GM23338 (cell line): ENCODE data around the gene GRIK1. TPM values are rescaled to one million over a fixed set of nuclear protein-coding genes. Genes with fewer than 3 reads are reported as not detected.

Experiments
- ATAC-seq: fragments of 200-7000 bp; cut with Tn5 transposase; 3 replicates; pipeline ENCODE4 v1.9.1; 2020
- DNase-seq: peaks from one replicate; pipeline ENCODE4 v3.0.0-alpha.2; 2015; ENCODE audit warnings: low spot score
- H2AFZ ChIP-seq: fragments of 200-600 bp; sonication (generic); 2 replicates; pipeline ENCODE4 v1.8.0; 2016; ENCODE audit warnings: antibody characterized with exemption, mild to moderate bottlenecking, moderate library complexity
- H3F3A ChIP-seq: fragments of 200-600 bp; sonication (generic); replicated peaks from 2 replicates; pipeline ENCODE4 v1.8.0; 2017; ENCODE audit warnings: antibody characterized with exemption, mixed run types, low read depth
- H3K27ac ChIP-seq: fragments of 200-600 bp; sonication (generic); 2 replicates; pipeline ENCODE4 v1.6.1; 2016; ENCODE audit warnings: low read depth
- H3K27me3 ChIP-seq: fragments of 200-600 bp; sonication (generic); 2 replicates; pipeline ENCODE4 v1.8.0; 2016; ENCODE audit warnings: mild to moderate bottlenecking, mixed run types, moderate library complexity; ENCODE audit not compliant: insufficient read depth
- H3K36me3 ChIP-seq: fragments of 200-600 bp; sonication (generic); 2 replicates; pipeline ENCODE4 v1.8.0; 2016; ENCODE audit warnings: mild to moderate bottlenecking; ENCODE audit not compliant: insufficient read depth
- H3K4me1 ChIP-seq: fragments of 200-600 bp; sonication (generic); 2 replicates; pipeline ENCODE4 v1.8.0; 2016; ENCODE audit warnings: mild to moderate bottlenecking, moderate library complexity; ENCODE audit not compliant: insufficient read depth
- H3K4me2 ChIP-seq: fragments of 200-600 bp; sonication (generic); 2 replicates; pipeline ENCODE4 v1.7.1; 2017; ENCODE audit warnings: mixed run types
- H3K4me3 ChIP-seq: fragments of 200-600 bp; sonication (generic); 2 replicates; pipeline ENCODE4 v1.6.1; 2016; ENCODE audit warnings: mixed run types
- H3K79me2 ChIP-seq: fragments of 200-600 bp; sonication (generic); replicated peaks from 2 replicates; pipeline ENCODE4 v1.8.0; 2017; ENCODE audit warnings: mild to moderate bottlenecking; ENCODE audit not compliant: insufficient read depth
- H3K9me2 ChIP-seq: fragments of 200-600 bp; sonication (generic); 2 replicates; pipeline ENCODE4 v1.8.0; 2017; ENCODE audit not compliant: insufficient read depth
- H4K20me1 ChIP-seq: fragments of 200-600 bp; sonication (generic); replicated peaks from 2 replicates; pipeline ENCODE4 v1.8.0; 2017; ENCODE audit warnings: mild to moderate bottlenecking; ENCODE audit not compliant: insufficient read depth
- H3K27ac Mint-ChIP-seq: 2 replicates; pipeline ENCODE4 v1.8.0; 2020; ENCODE audit warnings: inconsistent platforms, mild to moderate bottlenecking, moderate library complexity, mixed read lengths
- H3K27me3 Mint-ChIP-seq: 3 replicates; pipeline ENCODE4 v1.8.0; 2022; ENCODE audit warnings: low read depth, mild to moderate bottlenecking, moderate library complexity, mixed read lengths, inconsistent platforms; ENCODE audit not compliant: insufficient read depth, poor library complexity
- H3K36me3 Mint-ChIP-seq: 3 replicates; pipeline ENCODE4 v1.8.0; 2021; ENCODE audit warnings: low read depth, mild to moderate bottlenecking, inconsistent platforms, moderate library complexity, mixed read lengths
- H3K4me1 Mint-ChIP-seq: 3 replicates; pipeline ENCODE4 v1.8.0; 2020; ENCODE audit warnings: mild to moderate bottlenecking, inconsistent platforms, mixed read lengths
- H3K4me3 Mint-ChIP-seq: 3 replicates; pipeline ENCODE4 v1.8.0; 2021; ENCODE audit warnings: moderate library complexity, mild to moderate bottlenecking, inconsistent platforms, mixed read lengths
- H3K9me3 Mint-ChIP-seq: 3 replicates; pipeline ENCODE4 v1.8.0; 2020; ENCODE audit warnings: moderate library complexity, mild to moderate bottlenecking, inconsistent platforms, mixed read lengths
- CREB1 ChIP-seq: fragments of 250-450 bp; sonication (Bioruptor Pico); IDR thresholded peaks from 2 replicates; pipeline ENCODE4 v1.5.0; 2020; ENCODE audit warnings: low read depth, mild to moderate bottlenecking, moderate library complexity
- EZH2phosphoT487 ChIP-seq: fragments of 200-600 bp; sonication (generic); IDR thresholded peaks from one replicate; pipeline ENCODE4 v1.8.1; 2018; ENCODE audit warnings: antibody characterized with exemption; ENCODE audit not compliant: unreplicated experiment
- JUNB ChIP-seq: IDR thresholded peaks from one replicate; pipeline ENCODE4 v1.6.1; 2016; ENCODE audit warnings: antibody characterized with exemption; ENCODE audit not compliant: unreplicated experiment
- STAT1 ChIP-seq: IDR thresholded peaks from one replicate; pipeline ENCODE4 v1.6.1; 2016; ENCODE audit warnings: antibody characterized with exemption; ENCODE audit not compliant: unreplicated experiment
- ZNF114 ChIP-seq: fragments of 250-450 bp; sonication (Bioruptor Pico); IDR thresholded peaks from 2 replicates; pipeline ENCODE4 v1.5.0; 2020; ENCODE audit warnings: mild to moderate bottlenecking, moderate library complexity
- ZNF331 ChIP-seq: fragments of 250-450 bp; sonication (Bioruptor Pico); IDR thresholded peaks from 2 replicates; pipeline ENCODE4 v1.5.0; 2020; ENCODE audit warnings: low read depth, mild to moderate bottlenecking, moderate library complexity
- polyA plus RNA-seq: library from polyadenylated mRNA; unstranded; fragments of >200 nt; fragmentation: Nextera tagmentation; extraction: Ambion mirVana; gene quantifications from 2 replicates; pipeline ENCODE4 v1.2.1, GENCODE V29; 2016
- total RNA-seq: library from RNA; depleted of rRNA; stranded (reverse); fragments of >200 nt; shearing (Covaris generic); gene quantifications from 2 replicates; pipeline ENCODE4 v1.2.3, GENCODE V29; 2014
- TF ChIP-seq, protein P1 (sequence below), 2 experiments: fragments of 200-600 bp in 1 of 2; sonication (generic) in 1 of 2; conservative IDR thresholded peaks; 2 replicates each; pipeline versions ENCODE4 v1.5.1 to v1.6.1; 2016 to 2017; ENCODE audit warnings: antibody characterized with exemption in 2 of 2, low read depth in 2 of 2, mild to moderate bottlenecking in 2 of 2, moderate library complexity in 1 of 2
- TF ChIP-seq, protein P2 (sequence below): fragments of 250-450 bp; sonication (Bioruptor Pico); IDR thresholded peaks from 2 replicates; pipeline ENCODE4 v1.5.0; 2020; ENCODE audit warnings: mild to moderate bottlenecking, moderate library complexity

Gene GRIK1
- total and polyA plus RNA-seq, 2 experiments from 2014 or later = 0.18 to 0.42 TPM

DNA sequence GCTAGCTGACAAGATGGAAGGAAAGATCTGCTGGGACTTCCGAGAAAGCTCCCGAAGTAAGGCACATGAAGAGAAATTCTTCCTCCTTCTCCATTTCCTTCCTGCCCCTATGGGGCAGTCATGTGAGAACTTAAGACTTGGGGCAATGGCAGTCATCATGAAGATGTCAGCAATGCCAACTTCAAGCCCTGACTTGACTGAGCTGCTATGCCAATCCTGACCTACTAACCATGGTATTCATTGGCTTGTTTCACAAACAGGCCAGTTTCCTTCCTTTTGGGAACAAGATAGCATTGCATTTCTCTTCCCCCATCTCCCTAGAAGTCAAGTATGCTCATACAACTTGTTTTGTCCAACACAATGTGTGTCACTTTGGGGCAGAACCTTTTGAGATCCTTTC is 25.5 kb downstream of the GRIK1 start:
- DNase-seq (no peak), ATAC-seq (no peak)
- H3K27ac Mint-ChIP-seq = no peak overlapping the region
- H3K9me3 Mint-ChIP-seq = peaks cover 18% of the 10 kb centered on the region
- no peak overlapping the region for H3K4me2 ChIP-seq
- no peaks in the 10 kb centered on the region for H3K79me2 ChIP-seq
- peaks cover 11% of the 10 kb centered on the region for H3K4me1 Mint-ChIP-seq
- no peaks in the 10 kb centered on the region for H3K9me2 ChIP-seq
- H3K36me3 Mint-ChIP-seq = peaks cover 14% of the 10 kb centered on the region
- no peaks in the 10 kb centered on the region for H3F3A ChIP-seq
- peaks cover 6% of the 10 kb centered on the region for H3K27me3 Mint-ChIP-seq
- no peaks in the 10 kb centered on the region for H3K36me3 ChIP-seq
- H2AFZ ChIP-seq = no peak overlapping the region
- TF ChIP-seq ZNF331 (CRISPR knock-in tag) (no peak), CREB1 (no peak), ZNF114 (CRISPR knock-in tag) (no peak), EZH2phosphoT487 (no peak)
- H3K27me3 ChIP-seq = no peaks in the 10 kb centered on the region
- H3K4me1 ChIP-seq = peaks cover 17% of the 10 kb centered on the region
- no peaks in the 10 kb centered on the region for H4K20me1 ChIP-seq
- no peak overlapping the region for H3K4me3 ChIP-seq
- no peak overlapping the region for H3K4me3 Mint-ChIP-seq
- H3K27ac ChIP-seq = no peak overlapping the region

DNA sequence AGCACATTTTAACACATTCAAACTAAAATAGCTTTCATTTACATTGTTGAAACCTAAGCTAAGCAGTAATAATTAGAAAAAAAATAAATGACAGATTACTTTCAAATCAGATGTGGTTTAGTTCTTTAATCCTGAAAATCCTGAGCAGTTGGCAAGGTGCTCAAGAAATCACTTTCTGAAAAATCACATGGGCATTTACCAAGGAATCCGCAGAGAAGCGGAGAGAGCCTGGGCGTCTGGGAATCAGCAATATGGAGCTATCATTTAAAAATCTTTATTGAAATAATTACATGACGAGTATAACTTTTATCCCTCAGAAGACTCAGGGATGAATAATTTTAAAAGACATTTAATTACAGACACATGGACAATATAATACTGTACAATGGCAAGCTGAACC is 30.2 kb downstream of the GRIK1 start:
- Mint-ChIP-seq H3K9me3 (peaks cover 18% of the 10 kb centered on the region), H3K27ac (no peak overlapping the region), H3K4me1 (no peaks in the 10 kb centered on the region; the same call in 2 of the 3 replicates), H3K4me3 (no peak overlapping the region), H3K36me3 (peaks cover 14% of the 10 kb centered on the region), H3K27me3 (peaks cover 7% of the 10 kb centered on the region)
- H3F3A ChIP-seq = no peaks in the 10 kb centered on the region
- H3K79me2 ChIP-seq = no peaks in the 10 kb centered on the region
- no peaks in the 10 kb centered on the region for H3K27me3 ChIP-seq
- ATAC-seq (no peak), DNase-seq (no peak)
- no peak overlapping the region for H3K4me2 ChIP-seq
- no peaks in the 10 kb centered on the region for H4K20me1 ChIP-seq
- no peak overlapping the region for H3K27ac ChIP-seq
- H3K4me1 ChIP-seq = no peaks in the 10 kb centered on the region
- no peaks in the 10 kb centered on the region for H3K36me3 ChIP-seq
- H3K4me3 ChIP-seq = no peak overlapping the region
- TF ChIP-seq JUNB = no peak
- no peak for TF ChIP-seq ZNF114 (CRISPR knock-in tag)
- TF ChIP-seq, protein P1, sequence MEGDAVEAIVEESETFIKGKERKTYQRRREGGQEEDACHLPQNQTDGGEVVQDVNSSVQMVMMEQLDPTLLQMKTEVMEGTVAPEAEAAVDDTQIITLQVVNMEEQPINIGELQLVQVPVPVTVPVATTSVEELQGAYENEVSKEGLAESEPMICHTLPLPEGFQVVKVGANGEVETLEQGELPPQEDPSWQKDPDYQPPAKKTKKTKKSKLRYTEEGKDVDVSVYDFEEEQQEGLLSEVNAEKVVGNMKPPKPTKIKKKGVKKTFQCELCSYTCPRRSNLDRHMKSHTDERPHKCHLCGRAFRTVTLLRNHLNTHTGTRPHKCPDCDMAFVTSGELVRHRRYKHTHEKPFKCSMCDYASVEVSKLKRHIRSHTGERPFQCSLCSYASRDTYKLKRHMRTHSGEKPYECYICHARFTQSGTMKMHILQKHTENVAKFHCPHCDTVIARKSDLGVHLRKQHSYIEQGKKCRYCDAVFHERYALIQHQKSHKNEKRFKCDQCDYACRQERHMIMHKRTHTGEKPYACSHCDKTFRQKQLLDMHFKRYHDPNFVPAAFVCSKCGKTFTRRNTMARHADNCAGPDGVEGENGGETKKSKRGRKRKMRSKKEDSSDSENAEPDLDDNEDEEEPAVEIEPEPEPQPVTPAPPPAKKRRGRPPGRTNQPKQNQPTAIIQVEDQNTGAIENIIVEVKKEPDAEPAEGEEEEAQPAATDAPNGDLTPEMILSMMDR (conservative IDR thresholded peaks at IDR 0.05; ENCODE audit: low read depth in 2 of 2) = no peak
- TF ChIP-seq STAT1 = no peak
- TF ChIP-seq EZH2phosphoT487 = no peak
- no peak overlapping the region for H2AFZ ChIP-seq
- H3K9me2 ChIP-seq = no peaks in the 10 kb centered on the region

DNA sequence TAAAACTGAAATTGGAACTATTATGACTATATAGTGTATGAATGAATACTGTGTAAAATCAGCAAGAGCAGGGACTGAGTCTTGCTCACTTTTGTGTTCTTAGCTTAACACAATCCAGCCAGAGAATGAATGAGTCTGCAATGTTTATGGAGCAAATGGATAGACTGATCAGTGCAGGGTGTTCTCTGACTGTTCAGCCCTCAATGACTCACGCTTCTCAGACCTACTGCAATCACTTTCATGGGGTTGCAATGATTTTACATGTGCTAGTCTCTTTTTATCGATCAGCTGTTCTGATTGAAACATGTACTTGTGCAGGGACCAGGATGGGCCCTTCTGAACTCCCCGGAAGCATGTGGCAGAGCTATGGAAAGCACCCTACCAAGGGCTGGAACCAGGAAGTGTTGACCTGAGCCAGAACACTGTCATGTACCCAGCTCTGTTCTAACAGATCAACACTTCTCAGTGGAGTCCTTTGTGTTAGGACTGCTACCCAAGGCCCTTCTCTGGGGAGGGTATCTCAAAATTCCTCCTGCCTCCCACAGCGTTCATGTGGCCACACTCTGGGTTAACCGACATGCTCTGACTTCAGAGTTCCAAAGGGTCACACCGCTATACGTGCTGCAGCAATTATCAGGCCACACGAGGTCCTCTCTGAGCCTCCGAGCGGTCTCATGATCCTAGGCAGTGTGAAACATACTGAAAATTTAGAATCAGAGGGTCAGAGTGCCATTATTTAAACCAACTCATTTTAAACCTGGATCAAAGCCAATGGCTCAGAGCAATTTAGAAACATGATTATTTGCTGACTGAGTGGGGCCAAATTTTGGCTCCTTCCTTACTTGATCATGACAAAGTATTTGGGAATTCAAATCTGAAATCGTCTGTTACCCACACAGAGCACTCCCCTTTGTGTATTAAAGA is 35.2 kb downstream of the GRIK1 start:
- H3K27me3 Mint-ChIP-seq = peaks cover 5% of the 10 kb centered on the region
- no peak overlapping the region for H3K4me3 ChIP-seq
- H4K20me1 ChIP-seq = no peaks in the 10 kb centered on the region
- H3K27ac ChIP-seq = no peak overlapping the region
- no peaks in the 10 kb centered on the region; the same call in 2 of the 3 replicates for H3K4me1 Mint-ChIP-seq
- ATAC-seq (peak; percentile 60), DNase-seq (peak; percentile 17)
- H3K9me2 ChIP-seq = no peaks in the 10 kb centered on the region
- H3K27me3 ChIP-seq = no peaks in the 10 kb centered on the region
- H3K4me1 ChIP-seq = no peaks in the 10 kb centered on the region
- no peaks in the 10 kb centered on the region for H3K79me2 ChIP-seq
- peaks cover 12% of the 10 kb centered on the region for H3K9me3 Mint-ChIP-seq
- H3K36me3 Mint-ChIP-seq = no peaks in the 10 kb centered on the region; the same call in 2 of the 3 replicates
- H3K27ac Mint-ChIP-seq = no peak overlapping the region
- H2AFZ ChIP-seq = peak overlapping the region; percentile 94
- no peaks in the 10 kb centered on the region for H3K36me3 ChIP-seq
- no peak overlapping the region for H3K4me2 ChIP-seq
- no peak overlapping the region for H3K4me3 Mint-ChIP-seq
- no peaks in the 10 kb centered on the region for H3F3A ChIP-seq
- TF ChIP-seq, protein P2, sequence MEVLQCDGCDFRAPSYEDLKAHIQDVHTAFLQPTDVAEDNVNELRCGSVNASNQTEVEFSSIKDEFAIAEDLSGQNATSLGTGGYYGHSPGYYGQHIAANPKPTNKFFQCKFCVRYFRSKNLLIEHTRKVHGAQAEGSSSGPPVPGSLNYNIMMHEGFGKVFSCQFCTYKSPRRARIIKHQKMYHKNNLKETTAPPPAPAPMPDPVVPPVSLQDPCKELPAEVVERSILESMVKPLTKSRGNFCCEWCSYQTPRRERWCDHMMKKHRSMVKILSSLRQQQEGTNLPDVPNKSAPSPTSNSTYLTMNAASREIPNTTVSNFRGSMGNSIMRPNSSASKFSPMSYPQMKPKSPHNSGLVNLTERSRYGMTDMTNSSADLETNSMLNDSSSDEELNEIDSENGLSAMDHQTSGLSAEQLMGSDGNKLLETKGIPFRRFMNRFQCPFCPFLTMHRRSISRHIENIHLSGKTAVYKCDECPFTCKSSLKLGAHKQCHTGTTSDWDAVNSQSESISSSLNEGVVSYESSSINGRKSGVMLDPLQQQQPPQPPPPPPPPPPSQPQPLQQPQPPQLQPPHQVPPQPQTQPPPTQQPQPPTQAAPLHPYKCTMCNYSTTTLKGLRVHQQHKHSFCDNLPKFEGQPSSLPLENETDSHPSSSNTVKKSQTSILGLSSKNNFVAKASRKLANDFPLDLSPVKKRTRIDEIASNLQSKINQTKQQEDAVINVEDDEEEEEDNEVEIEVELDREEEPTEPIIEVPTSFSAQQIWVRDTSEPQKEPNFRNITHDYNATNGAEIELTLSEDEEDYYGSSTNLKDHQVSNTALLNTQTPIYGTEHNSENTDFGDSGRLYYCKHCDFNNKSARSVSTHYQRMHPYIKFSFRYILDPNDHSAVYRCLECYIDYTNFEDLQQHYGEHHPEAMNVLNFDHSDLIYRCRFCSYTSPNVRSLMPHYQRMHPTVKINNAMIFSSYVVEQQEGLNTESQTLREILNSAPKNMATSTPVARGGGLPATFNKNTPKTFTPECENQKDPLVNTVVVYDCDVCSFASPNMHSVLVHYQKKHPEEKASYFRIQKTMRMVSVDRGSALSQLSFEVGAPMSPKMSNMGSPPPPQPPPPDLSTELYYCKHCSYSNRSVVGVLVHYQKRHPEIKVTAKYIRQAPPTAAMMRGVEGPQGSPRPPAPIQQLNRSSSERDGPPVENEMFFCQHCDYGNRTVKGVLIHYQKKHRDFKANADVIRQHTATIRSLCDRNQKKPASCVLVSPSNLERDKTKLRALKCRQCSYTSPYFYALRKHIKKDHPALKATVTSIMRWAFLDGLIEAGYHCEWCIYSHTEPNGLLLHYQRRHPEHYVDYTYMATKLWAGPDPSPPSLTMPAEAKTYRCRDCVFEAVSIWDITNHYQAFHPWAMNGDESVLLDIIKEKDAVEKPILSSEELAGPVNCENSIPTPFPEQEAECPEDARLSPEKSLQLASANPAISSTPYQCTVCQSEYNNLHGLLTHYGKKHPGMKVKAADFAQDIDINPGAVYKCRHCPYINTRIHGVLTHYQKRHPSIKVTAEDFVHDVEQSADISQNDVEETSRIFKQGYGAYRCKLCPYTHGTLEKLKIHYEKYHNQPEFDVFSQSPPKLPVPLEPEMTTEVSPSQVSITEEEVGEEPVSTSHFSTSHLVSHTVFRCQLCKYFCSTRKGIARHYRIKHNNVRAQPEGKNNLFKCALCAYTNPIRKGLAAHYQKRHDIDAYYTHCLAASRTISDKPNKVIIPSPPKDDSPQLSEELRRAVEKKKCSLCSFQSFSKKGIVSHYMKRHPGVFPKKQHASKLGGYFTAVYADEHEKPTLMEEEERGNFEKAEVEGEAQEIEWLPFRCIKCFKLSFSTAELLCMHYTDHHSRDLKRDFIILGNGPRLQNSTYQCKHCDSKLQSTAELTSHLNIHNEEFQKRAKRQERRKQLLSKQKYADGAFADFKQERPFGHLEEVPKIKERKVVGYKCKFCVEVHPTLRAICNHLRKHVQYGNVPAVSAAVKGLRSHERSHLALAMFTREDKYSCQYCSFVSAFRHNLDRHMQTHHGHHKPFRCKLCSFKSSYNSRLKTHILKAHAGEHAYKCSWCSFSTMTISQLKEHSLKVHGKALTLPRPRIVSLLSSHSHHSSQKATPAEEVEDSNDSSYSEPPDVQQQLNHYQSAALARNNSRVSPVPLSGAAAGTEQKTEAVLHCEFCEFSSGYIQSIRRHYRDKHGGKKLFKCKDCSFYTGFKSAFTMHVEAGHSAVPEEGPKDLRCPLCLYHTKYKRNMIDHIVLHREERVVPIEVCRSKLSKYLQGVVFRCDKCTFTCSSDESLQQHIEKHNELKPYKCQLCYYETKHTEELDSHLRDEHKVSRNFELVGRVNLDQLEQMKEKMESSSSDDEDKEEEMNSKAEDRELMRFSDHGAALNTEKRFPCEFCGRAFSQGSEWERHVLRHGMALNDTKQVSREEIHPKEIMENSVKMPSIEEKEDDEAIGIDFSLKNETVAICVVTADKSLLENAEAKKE (CRISPR knock-in tag) = no peak
